Activated T-cell treated with anti-CD3 and anti-CD28 coated beads, Interleukin-2, amount 50 U/mL, for 72 hours (primary cell): Measurements from ENCODE around the gene MARF1. TPM values are rescaled to one million over a fixed set of nuclear protein-coding genes. Genes with fewer than 3 reads are reported as not detected.
"Not testable (repeated sequence)": the region's sequence is repeated elsewhere in the genome, so short reads cannot be mapped to it uniquely, and the experiment has no call there.

ENCODE experiments used
- ATAC-seq, 2 donors: fragments of 150-1000 bp; cut with Tn5 transposase; replicated peaks in 1 of 2; 2 replicates each; pipeline ENCODE4 v1.10.0; 2021; ENCODE audit warnings: moderate library complexity in 2 of 2, mild to moderate bottlenecking in 1 of 2
- DNase-seq, 2 donors: peaks; one replicate each; pipeline ENCODE4 v3.0.0; 2021 to 2022; ENCODE audit warnings: mixed read lengths in 1 of 2
- H3K27ac Mint-ChIP-seq: one replicate; pipeline ENCODE4 v1.8.0; 2022; ENCODE audit warnings: mild to moderate bottlenecking, moderate library complexity, mixed read lengths
- H3K27me3 Mint-ChIP-seq: one replicate; pipeline ENCODE4 v1.8.0; 2022; ENCODE audit warnings: low read depth, mixed read lengths
- H3K36me3 Mint-ChIP-seq, 2 donors: one replicate each; pipeline ENCODE4 v1.8.0; 2022; ENCODE audit warnings: mixed read lengths in 2 of 2, mild to moderate bottlenecking in 1 of 2; ENCODE audit not compliant: insufficient read depth in 2 of 2
- H3K4me1 Mint-ChIP-seq: one replicate; pipeline ENCODE4 v1.8.0; 2022; ENCODE audit warnings: low read depth, mixed read lengths
- H3K4me3 Mint-ChIP-seq, 2 donors: one replicate each; pipeline ENCODE4 v1.8.0; 2022; ENCODE audit warnings: mild to moderate bottlenecking in 2 of 2, mixed read lengths in 2 of 2, moderate library complexity in 2 of 2
- H3K9me3 Mint-ChIP-seq, 2 donors: one replicate each; pipeline ENCODE4 v1.8.0; 2022; ENCODE audit warnings: mixed read lengths in 2 of 2
- total RNA-seq, 2 donors: library from RNA; stranded (reverse); gene quantifications; one replicate each; pipeline ENCODE4 v1.2.3, GENCODE V29; 2022

Gene MARF1
- total RNA-seq, 2 donors from 2014 or later, result 74.3 TPM

DNA sequence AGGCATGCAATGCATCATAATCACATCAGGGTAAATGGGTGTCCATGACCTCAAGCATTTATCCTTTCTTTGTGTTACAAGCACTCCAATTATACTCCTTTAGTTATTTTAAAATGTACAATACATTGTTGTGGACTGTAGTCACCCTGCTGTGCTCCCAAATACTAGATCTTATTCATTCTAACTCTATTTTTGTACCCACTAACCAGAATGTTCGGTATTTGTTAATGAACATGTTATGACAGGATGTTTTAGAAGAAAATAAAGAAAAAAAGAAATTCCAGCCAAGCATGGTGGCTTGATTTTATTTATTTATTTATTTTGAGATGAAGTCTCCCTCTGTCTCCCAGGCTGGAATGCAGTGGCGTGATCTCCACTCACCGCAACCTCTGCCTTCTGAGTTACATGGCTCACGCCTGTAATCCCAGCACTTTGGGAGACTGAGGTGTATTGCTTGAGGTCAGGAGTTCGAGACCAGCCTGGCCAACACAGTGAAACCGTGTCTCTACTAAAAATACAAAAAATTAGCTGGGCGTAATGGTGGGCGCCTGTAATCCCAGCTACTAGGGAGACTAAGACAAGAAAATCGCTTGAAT is 5.3 kb upstream of the MARF1 start:
- H3K27me3 Mint-ChIP-seq, result no peaks in the 10 kb centered on the region
- H3K27ac Mint-ChIP-seq, result no peak overlapping the region
- ATAC-seq (no peak), DNase-seq (no peak)
- H3K4me1 Mint-ChIP-seq, result peaks cover 55% of the 10 kb centered on the region
- peaks cover 7 to 8% of the 10 kb centered on the region in 2 donors for H3K36me3 Mint-ChIP-seq
- no peaks in the 10 kb centered on the region for H3K9me3 Mint-ChIP-seq
- no peak overlapping the region for H3K4me3 Mint-ChIP-seq

DNA sequence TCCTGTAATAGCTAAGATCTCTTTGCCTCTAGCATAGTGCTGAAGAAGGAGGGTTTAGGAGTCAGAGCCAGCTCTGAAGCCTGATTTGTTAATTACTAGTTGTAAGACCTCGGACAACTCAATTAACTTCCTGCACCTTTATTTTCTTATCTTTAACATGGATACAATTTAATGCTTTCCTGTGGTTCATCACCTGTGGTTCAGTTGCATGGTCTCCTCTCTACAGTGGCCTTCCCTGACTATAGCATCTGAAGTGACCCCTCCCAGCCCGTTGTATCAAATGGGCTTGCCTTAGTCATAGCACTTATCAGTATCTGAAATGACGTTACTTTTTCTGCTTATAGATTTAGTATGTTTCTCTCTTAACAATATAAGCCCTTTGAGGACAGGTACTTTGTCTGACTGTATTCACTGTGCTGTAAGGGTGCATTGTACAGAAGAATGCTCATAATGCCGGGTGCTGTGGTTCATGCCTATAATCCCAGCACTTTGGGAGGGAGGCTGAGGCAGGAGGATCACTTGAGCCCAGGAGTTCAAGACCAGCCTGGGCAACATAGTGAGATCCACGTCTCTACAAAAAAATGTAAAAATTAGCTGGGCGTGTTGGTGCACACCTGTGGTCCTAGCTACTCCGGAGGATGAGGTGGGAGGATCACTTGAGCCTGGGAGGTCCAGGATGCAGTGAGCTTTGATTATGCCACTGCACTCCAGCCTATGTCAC is 4.5 kb upstream of the MARF1 start:
- H3K9me3 Mint-ChIP-seq, result no peaks in the 10 kb centered on the region
- no peaks in the 10 kb centered on the region for H3K27me3 Mint-ChIP-seq
- no peak for ATAC-seq
- no peak for DNase-seq
- H3K4me1 Mint-ChIP-seq, result peaks cover 48% of the 10 kb centered on the region
- H3K36me3 Mint-ChIP-seq, result peaks cover 4 to 5% of the 10 kb centered on the region in 2 donors
- H3K27ac Mint-ChIP-seq, result no peak overlapping the region
- H3K4me3 Mint-ChIP-seq, result no peak overlapping the region

DNA sequence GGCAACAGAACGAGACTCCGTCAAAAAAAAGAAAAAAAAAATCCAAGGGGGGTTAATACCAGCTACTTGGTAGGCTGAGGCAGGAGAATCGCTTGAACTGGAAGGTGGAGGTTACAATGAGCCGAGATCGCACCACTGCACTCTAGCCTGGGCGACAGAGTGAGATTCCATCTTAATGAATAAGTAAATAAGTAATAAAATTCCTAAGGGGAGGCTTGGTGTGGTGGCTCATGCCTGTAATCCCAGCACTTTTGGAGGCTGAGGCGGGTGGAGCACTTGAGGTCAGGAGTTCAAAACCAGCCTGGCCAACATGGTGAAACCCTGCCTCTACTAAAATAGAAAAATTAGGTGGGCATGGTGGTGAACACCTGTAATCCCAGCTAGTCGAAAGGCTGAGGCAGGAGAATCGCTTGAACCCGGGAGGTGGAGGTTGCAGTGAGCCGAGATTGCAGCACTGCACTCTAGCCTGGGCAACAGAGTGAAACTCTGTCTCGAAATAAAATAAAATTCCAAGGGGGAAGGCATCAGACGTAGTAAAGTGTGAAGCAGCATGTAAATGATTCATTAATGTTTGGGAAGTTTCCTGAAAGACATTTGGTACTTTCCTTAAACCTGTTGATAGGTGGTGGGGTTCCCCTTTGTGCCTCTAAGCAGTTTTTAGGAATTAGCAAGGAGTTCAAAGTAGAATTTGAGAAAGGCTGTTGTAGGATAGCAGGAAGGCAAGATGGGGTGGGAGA is 3.8 kb upstream of the MARF1 start:
- not testable (repeated sequence) for H3K4me3 Mint-ChIP-seq, ATAC-seq, H3K27ac Mint-ChIP-seq, H3K9me3 Mint-ChIP-seq, H3K36me3 Mint-ChIP-seq, H3K27me3 Mint-ChIP-seq, DNase-seq
- peaks cover 47% of the 10 kb centered on the region for H3K4me1 Mint-ChIP-seq

DNA sequence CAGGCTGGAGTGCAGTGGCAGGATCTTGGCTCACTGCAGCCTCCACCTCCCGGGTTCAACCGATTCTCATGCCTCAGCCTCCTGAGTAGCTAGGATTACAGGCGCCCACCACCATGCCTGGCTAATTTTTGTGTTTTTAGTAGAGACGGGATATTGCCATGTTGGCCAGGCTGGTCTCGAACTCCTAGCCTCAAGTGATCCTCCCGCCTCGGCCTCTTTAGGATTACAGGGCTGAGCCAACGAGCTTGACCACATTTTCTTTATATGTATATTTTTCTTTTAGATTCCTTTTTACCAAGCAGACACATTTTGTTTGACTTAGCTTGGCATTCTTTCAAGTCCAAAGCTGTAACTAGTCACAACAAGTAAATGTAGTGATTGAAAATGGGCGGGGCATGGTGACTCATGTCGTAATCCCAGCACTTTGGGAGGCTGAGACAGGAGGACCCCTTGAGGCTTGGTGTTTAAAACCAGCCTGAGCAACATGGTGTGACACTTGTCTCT is 2.1 kb upstream of the MARF1 start:
- Mint-ChIP-seq H3K4me1 (peaks cover 55% of the 10 kb centered on the region), H3K4me3 (peak overlapping the region in 1 of 2 donors; percentile 6)
- DNase-seq, result peak; percentile 43 to 50
- not testable (repeated sequence) for ATAC-seq, H3K36me3 Mint-ChIP-seq, H3K27me3 Mint-ChIP-seq, H3K27ac Mint-ChIP-seq, H3K9me3 Mint-ChIP-seq

DNA sequence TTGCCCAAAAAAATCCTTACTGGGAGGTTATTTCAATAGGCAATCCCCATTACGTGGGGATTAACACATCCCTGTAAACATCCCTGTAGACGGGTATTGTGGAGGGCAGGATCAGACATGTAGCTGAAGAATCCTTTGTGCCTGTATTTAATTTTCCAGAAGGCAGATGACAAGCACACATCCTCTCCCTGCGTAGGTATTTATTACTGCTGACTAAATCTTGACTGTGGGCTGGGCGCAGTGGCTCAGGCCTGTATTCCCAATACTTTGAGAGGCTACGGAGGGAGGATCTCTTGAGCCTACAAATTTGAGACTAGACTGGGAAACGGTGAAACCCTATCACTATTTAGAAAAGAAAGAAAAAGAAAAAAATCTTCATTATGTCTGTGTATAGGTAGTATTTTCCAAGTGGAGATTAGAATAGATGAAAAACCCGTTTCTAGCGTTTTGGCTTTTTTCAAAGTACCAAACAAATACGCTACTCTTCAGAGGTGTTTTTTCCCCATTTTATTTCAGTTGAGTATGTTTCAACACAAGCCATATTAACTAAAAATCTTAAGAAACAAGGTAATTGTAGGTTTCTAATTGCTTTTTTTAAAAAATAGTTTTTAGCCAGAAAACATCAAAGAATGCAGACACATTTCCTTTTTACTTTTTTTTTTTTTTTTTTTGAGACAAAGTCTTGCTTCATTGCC is 1.5 kb upstream of the MARF1 start:
- ATAC-seq, result no peak
- no peaks in the 10 kb centered on the region for H3K27me3 Mint-ChIP-seq
- peaks cover 0 to 3% of the 10 kb centered on the region in 2 donors for H3K36me3 Mint-ChIP-seq
- peaks cover 58% of the 10 kb centered on the region for H3K4me1 Mint-ChIP-seq
- H3K9me3 Mint-ChIP-seq, result no peaks in the 10 kb centered on the region
- DNase-seq, result no peak
- H3K27ac Mint-ChIP-seq, result peak overlapping the region; percentile 100
- H3K4me3 Mint-ChIP-seq, result peak overlapping the region; percentile 94 to 100

DNA sequence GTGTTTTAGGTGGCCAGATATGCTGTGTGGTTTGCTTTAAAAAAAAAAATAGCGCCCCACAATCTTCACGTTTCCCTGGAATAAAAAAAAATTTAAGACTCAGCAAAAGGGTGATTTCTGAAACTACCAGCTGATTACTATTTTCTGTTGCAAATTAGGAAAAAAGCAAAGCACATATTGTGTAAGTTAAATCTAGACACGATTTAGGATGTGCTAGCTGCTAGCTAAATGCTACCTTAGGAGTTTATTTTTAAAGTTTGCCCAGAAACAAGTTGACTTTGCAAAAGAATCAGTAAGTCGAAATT is 944 bp upstream of the MARF1 start:
- Mint-ChIP-seq H3K4me1 (peaks cover 61% of the 10 kb centered on the region), H3K36me3 (peaks cover 3 to 6% of the 10 kb centered on the region in 2 donors), H3K27ac (peak overlapping the region; percentile 100), H3K4me3 (peak overlapping the region; percentile 94 to 100), H3K9me3 (no peaks in the 10 kb centered on the region), H3K27me3 (no peaks in the 10 kb centered on the region)
- ATAC-seq, result no peak
- DNase-seq, result no peak

DNA sequence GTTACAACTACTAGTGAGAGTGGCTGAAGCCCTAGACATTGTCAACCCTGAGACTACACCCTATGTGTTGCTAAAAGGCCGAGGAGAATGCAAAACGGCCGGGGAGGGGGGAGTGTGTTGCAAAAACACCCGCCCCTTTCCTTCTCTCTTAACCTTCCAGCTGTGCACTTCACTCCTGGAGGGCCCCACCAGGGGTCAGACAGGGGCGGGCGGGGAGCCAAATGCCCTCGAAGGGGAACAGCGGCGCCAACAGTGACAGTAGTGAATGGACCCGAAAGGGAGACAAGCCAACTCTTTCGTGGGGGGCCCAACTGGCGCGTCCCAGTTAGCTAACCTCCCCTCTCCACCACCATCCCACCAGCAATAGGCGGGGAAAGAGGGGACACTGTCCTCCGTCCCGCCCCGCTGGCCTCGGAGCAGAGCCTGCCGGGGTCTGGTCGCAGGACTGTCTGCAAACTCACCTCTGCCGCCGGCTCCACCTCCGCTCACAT is 352 bp downstream of the MARF1 start:
- peaks cover 4 to 15% of the 10 kb centered on the region in 2 donors for H3K36me3 Mint-ChIP-seq
- H3K9me3 Mint-ChIP-seq, result no peaks in the 10 kb centered on the region
- H3K4me1 Mint-ChIP-seq, result peaks cover 68% of the 10 kb centered on the region
- peak; percentile 91 to 93 for DNase-seq
- H3K27me3 Mint-ChIP-seq, result no peaks in the 10 kb centered on the region
- peak overlapping the region; percentile 94 to 100 for H3K4me3 Mint-ChIP-seq
- H3K27ac Mint-ChIP-seq, result peak overlapping the region; percentile 100
- peak; percentile 79 to 85 for ATAC-seq

DNA sequence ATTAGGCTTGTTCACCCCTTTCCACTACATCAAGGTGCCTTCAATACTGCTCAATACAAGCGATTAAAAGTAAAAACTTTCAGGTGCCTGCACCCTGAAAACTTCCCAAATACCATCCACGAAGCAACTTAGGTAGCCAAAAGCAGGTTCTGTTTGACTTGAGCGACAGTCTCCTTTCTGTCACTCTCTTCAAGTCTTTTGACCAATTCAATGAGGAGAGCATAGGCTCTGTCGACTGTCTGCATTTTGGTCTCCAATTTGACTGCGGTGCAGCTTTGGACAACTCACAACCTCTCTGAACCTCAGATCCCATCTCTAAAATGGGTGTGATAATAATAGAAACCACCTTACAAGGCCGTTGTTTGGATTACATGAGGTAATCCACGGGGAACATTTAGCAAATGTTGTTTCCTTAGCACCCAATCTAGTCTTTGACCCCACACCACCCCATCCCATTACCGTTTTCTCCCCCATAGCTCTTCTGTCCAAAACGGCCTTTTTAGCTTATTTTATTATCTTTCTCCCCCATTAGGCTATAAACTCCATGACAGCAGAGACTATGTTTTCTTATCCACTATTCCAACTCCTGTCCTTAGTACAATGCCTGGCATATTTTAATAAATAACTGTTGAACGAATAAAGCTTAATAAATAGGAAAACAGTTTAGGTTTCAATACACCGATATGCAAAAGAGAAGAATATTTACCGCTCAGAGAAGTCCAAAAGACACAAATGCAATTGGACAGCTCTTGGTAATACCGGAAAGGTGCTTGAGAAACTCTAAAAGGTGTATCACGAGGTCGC is 999 bp downstream of the MARF1 start:
- Mint-ChIP-seq H3K27me3 (no peaks in the 10 kb centered on the region), H3K4me3 (peak overlapping the region; percentile 94 to 100), H3K36me3 (peaks cover 8 to 19% of the 10 kb centered on the region in 2 donors), H3K4me1 (peaks cover 68% of the 10 kb centered on the region), H3K9me3 (no peaks in the 10 kb centered on the region), H3K27ac (peak overlapping the region; percentile 100)
- ATAC-seq (no peak), DNase-seq (no peak)

DNA sequence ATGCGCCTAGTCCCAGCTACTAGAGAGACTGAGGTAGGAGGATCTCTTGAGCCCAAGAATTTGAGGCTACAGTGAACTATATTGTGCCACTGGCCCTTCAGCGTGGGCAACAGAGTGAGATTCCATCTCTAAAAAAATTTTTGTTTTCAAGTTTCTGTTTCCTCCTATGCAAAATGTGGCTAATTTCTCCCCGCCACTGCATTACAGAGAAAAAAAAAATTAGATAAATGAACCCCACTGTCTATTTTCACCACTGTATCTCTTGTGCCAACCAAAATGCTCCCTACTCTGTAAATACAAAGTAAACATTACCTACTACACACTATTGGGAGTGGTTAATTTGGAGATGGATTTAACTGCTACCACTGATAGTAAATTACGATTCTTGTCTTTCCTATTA is 2.0 kb downstream of the MARF1 start:
- Mint-ChIP-seq H3K36me3 (peaks cover 13 to 25% of the 10 kb centered on the region in 2 donors), H3K4me3 (peak overlapping the region; percentile 94 to 100), H3K27me3 (no peaks in the 10 kb centered on the region), H3K4me1 (peaks cover 74% of the 10 kb centered on the region), H3K9me3 (no peaks in the 10 kb centered on the region), H3K27ac (peak overlapping the region; percentile 100)
- DNase-seq (no peak), ATAC-seq (no peak)

DNA sequence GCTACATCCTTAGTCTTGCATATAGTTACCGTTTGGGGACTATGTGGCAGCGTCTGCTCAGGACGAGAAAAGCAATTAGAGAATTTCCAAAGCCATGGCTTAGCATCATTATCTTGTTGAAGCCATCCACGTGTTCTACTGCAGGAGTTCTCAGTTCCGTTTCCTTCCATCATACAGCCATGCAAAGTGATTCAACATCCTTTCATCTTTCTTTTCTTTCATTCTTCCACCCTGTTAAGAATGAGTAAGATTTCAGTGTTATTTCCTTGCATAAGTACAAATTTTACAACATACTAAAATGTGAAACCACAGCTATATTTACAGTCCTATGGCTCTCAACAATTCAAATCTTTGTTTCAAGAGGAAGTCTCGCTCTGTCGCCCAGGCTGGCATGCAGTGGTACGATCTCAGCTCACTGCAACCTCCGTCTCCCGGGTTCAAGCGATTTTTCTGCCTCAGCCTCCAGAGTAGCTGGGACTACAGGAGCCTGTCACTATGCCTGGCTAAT is 3.8 kb downstream of the MARF1 start:
- peaks cover 17 to 36% of the 10 kb centered on the region in 2 donors for H3K36me3 Mint-ChIP-seq
- peak; percentile 19 to 34 for DNase-seq
- ATAC-seq, result peak; percentile 24 to 41
- no peaks in the 10 kb centered on the region for H3K27me3 Mint-ChIP-seq
- H3K4me3 Mint-ChIP-seq, result peak overlapping the region; percentile 61 to 100
- peak overlapping the region; percentile 100 for H3K27ac Mint-ChIP-seq
- H3K9me3 Mint-ChIP-seq, result no peaks in the 10 kb centered on the region
- H3K4me1 Mint-ChIP-seq, result peaks cover 77% of the 10 kb centered on the region

DNA sequence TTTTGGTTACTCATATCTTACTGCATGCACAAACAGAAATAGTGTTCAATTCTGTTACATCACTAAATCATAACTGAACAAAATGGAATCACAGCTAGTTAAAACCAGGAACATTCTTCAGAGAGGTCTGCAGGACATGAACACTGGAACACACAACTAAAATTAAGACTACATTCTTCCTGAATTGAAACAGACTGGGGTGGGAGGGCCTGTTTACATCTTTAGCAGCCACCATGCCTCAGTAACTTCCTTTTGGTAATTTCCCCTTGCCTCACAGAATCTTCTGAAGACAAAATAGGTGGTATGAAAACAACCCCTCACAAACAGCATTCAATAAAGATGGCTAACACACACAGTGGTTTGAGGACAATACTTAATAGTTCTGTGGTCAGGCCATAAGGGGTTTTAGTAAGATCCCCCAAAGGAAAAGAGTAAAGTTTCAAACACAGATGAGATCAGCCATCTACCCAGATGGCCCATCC is 6.5 kb downstream of the MARF1 start:
- H3K9me3 Mint-ChIP-seq, result no peaks in the 10 kb centered on the region

DNA sequence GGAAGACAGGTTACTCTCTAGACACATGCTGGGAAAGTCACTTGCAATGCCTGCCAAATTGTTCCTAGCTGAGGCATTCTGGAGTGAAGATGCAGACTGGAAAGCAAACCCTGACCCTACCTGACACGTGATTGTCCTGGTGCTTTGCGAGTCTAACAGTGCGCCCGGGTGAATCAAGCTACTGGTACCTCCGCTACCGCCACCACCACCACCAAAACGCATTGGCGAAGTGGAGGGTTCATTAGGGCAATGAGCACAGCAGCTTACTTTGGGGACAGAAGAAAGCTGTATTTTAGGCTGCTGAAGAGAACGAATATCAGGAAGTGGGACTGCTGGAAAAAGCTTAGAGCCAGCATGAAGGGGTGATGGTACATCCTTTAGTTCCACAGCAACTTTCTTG is 7.0 kb downstream of the MARF1 start:
- ATAC-seq (no peak), DNase-seq (no peak)
- Mint-ChIP-seq H3K27ac (peak overlapping the region; percentile 100), H3K4me3 (peak overlapping the region in 1 of 2 donors; percentile 93), H3K4me1 (peaks cover 67% of the 10 kb centered on the region), H3K36me3 (peaks cover 22 to 49% of the 10 kb centered on the region in 2 donors), H3K9me3 (no peaks in the 10 kb centered on the region), H3K27me3 (no peaks in the 10 kb centered on the region)

More for the DNA sequence above, 6.5 kb downstream of the MARF1 start:
- peak in 1 of 2 donors; percentile 22 for DNase-seq
- Mint-ChIP-seq H3K4me3 (peak overlapping the region; percentile 75 to 93), H3K36me3 (peaks cover 22 to 49% of the 10 kb centered on the region in 2 donors), H3K27me3 (no peaks in the 10 kb centered on the region), H3K27ac (peak overlapping the region; percentile 100), H3K4me1 (peaks cover 72% of the 10 kb centered on the region)
- ATAC-seq, result peak; percentile 54 to 60
